GM12892 (cell line): ENCODE data around the gene PDE4B.
"Not testable (repeated sequence)": the region's sequence is repeated elsewhere in the genome, so short reads cannot be mapped to it uniquely, and the experiment has no call there.

ENCODE experiments used
- DNase-seq: peaks from one replicate; pipeline ENCODE4 v3.0.0; 2011; ENCODE audit not compliant: insufficient read length
- FAIRE-seq: peaks from 2 replicates; lab custom pipeline; 2011; peaks lifted over from hg19 to GRCh38; lab: Jason Lieb, UNC
- POLR2A ChIP-seq: IDR thresholded peaks from 2 replicates; pipeline ENCODE4 v1.6.1; 2011; ENCODE audit warnings: low read depth, low read length, control low read depth
- POLR2AphosphoS5 ChIP-seq: IDR thresholded peaks from 2 replicates; pipeline ENCODE4 v1.6.1; 2011; ENCODE audit warnings: low read depth, low read length, control low read depth
- TAF1 ChIP-seq: IDR thresholded peaks from 2 replicates; pipeline ENCODE4 v1.6.1; 2011; ENCODE audit warnings: low read depth, mild to moderate bottlenecking, control low read depth, low read length, borderline replicate concordance

PDE4B gene

DNA sequence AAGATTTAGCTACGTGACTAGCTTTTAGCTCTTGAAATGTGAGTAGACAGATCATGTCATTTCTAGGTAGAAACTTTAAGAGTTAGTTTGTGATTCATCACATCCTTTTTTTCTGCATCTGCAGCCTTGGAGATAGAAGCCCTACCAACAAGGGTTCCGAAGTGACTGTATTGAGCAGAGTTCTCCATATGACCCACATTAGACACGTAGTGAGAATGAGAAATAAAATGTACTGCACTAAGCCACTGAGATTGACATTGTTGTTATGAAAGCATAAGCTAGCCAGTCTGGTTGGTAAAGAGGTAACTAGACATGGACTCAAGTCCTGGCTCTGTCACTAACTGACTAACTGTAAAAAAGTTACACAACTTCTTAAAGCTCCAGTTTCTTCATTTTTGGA lies 296.1 kb downstream of the PDE4B start:
- DNase-seq (no peak), FAIRE-seq (no peak)
- TF ChIP-seq TAF1, result no peak
- no peak for TF ChIP-seq POLR2AphosphoS5
- TF ChIP-seq POLR2A, result no peak

DNA sequence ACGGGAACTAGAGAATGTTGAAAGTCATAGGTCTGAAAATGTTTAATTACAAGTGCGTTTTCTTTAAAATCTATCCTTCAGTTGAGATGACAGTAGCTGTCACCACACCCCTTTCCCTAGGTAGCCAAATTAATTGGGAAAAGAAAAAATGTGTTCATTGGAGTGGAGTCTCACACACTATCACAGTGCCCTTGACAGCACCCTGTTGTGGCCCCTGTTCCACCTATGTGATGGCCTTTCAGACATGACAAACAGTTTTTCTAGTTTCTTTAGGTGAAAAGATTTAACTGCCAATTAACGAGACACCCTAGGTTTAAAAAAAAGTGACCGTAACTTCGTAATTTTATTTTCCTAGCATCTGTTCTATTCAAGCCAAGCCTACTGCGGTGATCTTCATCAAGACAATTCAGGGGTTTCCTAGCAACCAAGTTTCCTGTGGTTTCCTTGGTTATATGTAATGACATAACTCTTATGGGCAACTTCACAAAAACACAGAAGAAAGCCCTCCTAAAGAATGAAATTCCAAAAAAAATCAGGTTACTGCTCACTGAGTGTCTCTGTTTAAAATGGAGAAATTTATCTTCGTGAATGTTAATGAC lies 298.3 kb downstream of the PDE4B start:
- DNase-seq, result no peak
- TF ChIP-seq TAF1 (no peak), POLR2AphosphoS5 (no peak), POLR2A (no peak)
- no peak for FAIRE-seq

DNA sequence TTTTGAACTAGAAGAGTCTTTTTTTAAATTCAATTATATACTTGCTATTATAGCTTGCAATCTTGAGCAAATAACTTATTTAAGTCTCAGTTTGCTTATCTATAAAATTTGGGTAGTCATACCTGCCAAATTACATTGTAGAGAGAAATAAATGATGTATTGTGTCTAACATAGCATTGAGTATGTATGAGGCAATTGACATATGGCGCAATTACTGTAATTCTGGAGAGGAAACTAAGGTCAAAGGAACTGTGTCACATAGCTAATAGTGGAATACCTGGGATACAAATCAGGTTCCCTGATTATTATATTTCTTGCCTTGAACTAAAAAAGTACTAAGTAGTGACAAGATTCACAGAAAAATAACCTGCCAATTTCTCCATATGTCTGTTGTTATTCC lies 302.5 kb downstream of the PDE4B start:
- DNase-seq, result no peak
- no peak for FAIRE-seq
- TF ChIP-seq TAF1, result no peak
- TF ChIP-seq POLR2A, result no peak
- TF ChIP-seq POLR2AphosphoS5, result no peak

DNA sequence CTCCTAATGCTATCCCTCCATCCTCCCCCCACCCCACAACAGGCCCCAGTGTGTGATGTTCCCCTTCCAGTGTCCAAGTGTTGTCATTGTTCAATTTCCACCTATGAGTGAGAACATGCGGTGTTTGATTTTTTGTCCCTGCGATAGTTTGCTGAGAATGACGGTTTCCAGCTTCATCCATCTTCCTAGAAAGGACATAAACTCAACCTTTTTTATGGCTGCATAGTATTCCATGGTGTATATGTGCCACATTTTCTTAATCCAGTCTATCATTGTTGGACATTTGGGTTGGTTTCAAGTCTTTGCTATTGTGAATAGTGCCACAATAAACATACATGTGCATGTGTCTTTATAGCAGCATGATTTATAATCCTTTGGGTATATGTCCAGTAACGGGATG lies 308.3 kb downstream of the PDE4B start:
- FAIRE-seq, DNase-seq: not testable (repeated sequence)

DNA sequence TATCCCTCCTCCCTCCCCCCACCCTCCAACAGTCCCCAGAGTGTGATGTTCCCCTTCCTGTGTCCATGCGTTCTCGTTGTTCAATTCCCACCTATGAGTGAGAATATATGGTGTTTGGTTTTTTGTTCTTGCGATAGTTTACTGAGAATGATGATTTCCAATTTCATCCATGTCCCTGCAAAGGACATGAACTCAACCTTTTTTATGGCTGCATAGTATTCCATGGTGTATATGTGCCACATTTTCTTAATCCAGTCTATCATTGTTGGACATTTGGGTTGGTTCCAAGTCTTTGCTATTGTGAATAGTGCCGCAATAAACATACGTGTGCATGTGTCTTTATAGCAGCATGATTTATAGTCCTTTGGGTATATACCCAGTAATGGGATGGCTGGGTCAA lies 311.4 kb downstream of the PDE4B start:
- not testable (repeated sequence) for DNase-seq, FAIRE-seq

DNA sequence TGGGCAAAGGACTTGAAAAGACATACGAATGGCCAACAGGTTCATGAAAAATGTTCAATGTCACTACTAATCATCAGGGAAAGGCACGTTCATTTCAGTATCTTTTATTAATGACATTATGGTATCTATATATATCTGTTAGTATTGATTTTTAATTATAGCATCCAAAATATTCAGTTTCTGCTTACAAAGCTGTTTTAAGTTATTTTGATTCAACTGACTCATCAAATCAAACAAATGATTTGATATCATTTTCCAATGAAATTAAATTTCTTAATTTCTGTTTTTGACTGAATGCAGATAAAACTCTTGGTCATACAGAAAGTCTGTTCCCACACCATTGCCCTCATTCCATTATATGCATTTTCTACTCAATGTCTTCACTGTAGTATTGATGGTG lies 315.9 kb downstream of the PDE4B start:
- FAIRE-seq (no peak), DNase-seq (no peak)
- no peak for TF ChIP-seq POLR2AphosphoS5
- TF ChIP-seq POLR2A, result no peak
- TF ChIP-seq TAF1, result no peak

DNA sequence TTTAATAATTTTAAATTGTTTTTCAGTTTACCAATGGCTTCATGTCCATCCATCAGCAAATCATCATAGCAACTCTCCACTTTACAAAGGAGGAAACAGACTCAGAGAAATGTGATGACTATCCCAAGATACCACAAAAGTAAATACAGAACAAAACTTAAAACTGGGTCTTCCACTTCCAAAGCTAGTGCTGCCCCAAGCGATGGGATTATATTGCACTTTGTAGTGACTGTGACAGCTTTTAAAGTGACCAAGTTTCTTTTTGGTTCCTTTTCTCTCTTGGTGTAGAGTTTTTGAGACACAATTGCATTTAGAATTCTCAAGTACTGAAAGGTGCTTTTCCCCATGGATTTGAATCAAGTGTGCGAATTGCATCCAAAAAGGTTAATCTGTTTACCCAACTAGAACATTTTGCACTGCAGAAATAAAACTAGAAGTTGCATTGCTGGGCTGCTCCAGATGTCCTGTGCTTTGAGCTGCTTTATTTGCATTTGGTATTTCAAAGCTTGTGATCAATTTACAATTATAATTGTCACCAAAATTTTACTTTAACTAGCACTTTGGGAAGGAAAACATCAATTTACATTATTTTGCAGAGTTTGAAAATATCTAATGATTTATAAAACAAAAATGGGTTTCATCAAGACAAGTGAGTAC lies 320.2 kb downstream of the PDE4B start:
- FAIRE-seq (no peak), DNase-seq (no peak)
- TF ChIP-seq POLR2A (no peak), TAF1 (no peak), POLR2AphosphoS5 (no peak)

DNA sequence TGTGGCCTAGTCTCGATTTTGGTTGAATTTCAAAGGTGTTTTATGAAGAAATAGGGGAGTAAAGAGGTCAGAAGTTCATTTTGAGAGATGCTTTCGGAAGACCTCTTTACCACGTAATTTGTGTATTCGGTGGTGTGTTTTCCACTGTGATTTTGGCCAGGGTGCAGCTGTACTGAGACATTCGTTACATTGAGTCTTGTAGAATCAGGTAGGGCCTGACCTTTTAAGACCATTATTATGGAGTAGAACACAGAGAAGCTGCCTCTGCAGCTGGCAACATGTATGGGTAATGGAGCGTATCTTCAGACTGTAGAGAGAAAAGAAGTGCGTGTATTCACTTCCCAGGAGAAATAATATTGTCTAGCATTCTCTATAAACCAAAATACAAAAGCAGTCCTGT lies 326.5 kb downstream of the PDE4B start:
- TF ChIP-seq POLR2A, result no peak
- TF ChIP-seq POLR2AphosphoS5, result no peak
- DNase-seq (no peak), FAIRE-seq (no peak)

DNA sequence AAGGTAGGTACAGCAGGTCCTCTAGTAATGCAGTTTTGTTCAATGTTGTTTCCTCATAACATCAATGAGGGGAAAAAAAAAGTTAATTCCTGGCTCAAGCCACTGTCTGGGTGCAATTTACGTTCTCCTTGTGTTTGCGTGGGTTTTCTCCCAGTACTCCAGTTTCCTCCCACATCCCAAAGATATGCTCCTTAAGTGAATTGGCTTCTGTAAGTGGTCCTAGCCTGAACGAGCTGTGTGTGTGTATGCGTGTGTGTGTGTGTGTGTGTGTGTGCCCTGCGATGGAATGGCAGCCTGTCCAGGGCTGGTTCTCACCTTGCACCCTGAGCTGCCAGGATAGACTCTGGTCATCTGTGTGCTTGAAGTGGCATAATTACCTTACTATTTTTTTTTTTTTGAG lies 332.0 kb downstream of the PDE4B start:
- FAIRE-seq (no peak), DNase-seq (no peak)
- TF ChIP-seq TAF1 (no peak), POLR2A (no peak), POLR2AphosphoS5 (no peak)

DNA sequence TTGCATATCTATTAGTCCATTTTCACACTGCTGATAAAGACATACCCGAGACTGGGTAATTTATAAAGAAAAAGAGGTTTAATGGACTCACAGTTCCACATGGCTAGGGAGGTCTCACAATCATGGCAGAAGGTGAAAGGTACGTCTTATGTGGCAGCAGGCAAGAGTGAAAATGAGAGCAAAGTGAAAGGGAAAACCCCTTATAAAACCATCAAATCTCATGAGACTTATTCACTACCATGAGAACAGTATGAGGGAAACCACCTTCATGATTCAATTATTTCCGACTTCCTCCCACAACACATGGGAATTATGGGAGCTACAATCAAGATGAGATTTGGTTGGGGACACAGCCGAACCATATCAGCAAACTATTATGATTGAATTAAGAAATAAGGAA lies 335.9 kb downstream of the PDE4B start:
- FAIRE-seq, DNase-seq: not testable (repeated sequence)

DNA sequence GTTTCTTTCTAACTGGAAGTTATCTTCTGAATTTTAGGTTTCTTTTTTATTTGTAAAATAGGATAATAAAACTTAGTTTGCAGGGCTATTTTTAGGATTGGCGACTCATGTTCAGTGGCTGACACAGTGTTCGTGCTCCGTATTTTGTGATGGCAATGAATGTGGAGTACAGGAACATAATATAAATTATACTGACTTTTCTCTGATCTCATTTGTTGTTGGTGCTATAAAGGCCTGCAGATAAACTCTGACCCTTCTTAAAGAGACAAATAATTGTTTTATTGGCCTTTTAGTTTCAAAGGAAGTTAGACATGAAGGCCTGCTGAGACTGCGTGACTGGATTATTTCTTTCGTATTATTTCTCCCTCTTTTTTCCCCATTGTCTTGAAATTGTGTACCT lies 339.6 kb downstream of the PDE4B start:
- TF ChIP-seq POLR2A (no peak), POLR2AphosphoS5 (no peak), TAF1 (no peak)
- DNase-seq, result no peak
- no peak for FAIRE-seq

DNA sequence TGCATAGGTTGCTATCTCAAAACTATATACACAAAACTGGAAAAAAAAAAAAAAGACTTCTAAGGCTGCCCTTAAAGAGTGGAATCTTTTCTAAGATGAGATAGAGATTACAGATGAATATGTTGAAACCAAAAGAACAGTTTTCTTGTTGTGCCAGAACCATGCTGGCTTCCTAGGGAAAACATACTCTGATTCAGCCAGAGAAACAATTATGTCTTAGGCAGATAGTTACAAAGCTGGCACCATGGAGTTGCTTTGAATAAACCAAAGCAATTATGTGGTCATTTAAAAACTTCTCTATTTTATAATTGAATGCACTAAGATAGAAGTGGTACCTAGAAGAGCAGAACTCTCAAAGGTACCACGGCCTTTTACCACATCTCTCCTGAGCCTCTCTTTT lies 341.3 kb downstream of the PDE4B start:
- FAIRE-seq, result no peak
- no peak for DNase-seq
- TF ChIP-seq TAF1, result no peak
- no peak for TF ChIP-seq POLR2A
- TF ChIP-seq POLR2AphosphoS5, result no peak

DNA sequence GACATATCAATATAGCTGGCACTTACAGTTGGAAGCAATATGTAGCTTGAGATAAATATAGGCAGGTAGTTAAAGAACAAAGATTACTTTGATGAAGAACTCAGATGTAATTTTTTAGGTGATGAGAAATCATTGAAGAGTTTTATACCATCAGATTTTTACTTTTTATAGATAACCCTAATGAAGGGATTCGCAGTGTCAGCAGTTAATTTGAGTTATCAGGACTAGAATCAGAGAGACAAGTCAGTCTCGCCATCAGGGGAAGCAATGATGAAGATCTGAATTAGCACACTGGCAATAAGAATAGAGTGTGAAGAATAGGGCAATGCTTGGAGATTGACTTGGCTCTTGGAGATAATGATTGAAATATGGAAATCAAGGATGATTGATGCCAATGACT lies 342.5 kb downstream of the PDE4B start:
- FAIRE-seq (no peak), DNase-seq (no peak)
- TF ChIP-seq TAF1 (no peak), POLR2A (no peak), POLR2AphosphoS5 (no peak)

DNA sequence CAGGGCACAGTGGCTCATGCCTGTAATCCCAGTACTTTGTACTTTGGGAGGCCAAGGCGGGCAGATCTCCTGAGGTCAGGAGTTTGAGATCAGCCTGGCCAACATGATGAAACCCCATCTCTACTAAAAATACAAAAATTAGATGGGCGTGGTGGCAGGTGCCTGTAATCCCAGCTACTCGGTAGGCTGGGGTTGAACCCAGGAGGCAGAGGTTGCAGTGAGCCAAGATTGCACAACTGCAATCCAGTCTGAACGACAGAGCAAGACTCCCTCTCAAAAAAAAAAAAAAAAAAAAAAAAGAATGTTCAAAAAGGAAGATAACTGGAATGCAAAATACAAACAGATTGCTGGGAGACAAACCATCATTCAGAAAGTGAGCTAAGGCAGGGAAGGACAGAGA lies 343.7 kb downstream of the PDE4B start:
- DNase-seq, FAIRE-seq: not testable (repeated sequence)
